Measurements from ENCODE around the gene CDC37.

DNA sequence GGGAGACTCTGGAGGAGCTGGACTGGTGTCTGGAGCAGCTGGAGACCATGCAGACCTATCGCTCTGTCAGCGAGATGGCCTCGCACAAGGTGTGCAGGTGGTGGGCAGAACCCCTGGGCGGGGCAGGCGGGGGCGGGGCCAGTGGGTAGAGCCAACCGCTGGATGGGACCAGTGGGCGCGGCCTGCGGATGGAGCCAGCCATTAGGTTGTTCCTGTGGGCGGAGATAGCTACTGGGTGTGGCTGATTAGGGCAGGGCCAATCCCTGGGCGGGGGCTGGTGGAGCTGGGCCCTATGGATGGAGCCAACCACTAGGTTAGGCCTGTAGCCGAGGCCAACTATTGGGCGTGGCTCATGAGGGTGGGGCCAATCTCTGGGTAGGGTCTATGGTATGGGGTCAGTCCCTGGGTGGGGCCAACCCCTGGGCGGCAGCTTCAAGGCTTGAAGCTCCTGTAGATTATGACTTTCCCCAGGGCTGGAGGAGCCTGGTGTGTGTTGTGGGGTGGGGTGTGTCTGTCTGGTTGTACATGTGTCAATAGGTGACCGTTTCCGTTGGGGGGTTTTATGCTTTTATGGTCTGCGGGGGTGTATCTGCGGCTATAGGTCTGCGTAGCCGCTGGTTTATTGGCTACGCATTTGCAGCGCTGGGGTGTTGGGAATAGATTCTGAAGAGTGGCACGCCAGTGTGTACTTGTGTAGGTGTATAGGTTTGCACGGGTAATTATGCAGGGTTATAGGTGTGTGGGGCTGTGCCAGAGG lies 47.7 kb upstream of the CDC37 start:
- TF ChIP-seq EP300 (IDR thresholded peaks at IDR 0.05) (no peak), POLR2A (IDR thresholded peaks at IDR 0.05) (no peak), POLR2AphosphoS5 (IDR thresholded peaks at IDR 0.05) (no peak)
- TF ChIP-seq, protein P1, sequence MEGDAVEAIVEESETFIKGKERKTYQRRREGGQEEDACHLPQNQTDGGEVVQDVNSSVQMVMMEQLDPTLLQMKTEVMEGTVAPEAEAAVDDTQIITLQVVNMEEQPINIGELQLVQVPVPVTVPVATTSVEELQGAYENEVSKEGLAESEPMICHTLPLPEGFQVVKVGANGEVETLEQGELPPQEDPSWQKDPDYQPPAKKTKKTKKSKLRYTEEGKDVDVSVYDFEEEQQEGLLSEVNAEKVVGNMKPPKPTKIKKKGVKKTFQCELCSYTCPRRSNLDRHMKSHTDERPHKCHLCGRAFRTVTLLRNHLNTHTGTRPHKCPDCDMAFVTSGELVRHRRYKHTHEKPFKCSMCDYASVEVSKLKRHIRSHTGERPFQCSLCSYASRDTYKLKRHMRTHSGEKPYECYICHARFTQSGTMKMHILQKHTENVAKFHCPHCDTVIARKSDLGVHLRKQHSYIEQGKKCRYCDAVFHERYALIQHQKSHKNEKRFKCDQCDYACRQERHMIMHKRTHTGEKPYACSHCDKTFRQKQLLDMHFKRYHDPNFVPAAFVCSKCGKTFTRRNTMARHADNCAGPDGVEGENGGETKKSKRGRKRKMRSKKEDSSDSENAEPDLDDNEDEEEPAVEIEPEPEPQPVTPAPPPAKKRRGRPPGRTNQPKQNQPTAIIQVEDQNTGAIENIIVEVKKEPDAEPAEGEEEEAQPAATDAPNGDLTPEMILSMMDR (IDR thresholded peaks at IDR 0.05) = no peak

All from upper lobe of left lung (tissue), 4 donors.